ENCODE results near the gene THRB.

The THRB gene

DNA sequence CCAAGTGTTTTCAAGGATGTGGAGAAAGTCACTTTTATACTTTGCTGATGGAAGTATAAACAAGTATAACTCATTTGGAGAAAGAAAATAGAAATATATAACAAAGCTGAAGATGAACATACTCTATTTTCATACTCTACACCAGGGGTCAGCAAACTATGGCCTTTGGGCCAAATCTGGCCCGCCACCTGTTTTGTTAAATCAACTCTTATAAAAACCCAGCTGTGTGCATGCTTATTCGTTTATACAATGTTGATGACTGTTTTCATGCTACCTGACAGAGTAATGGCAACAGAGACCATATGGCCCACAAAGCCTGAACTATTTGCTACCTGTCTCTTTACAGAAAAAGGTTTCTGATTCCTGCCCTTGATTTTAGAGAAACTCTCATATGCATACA is 425.6 kb downstream of the THRB start:
- no peak for DNase-seq

DNA sequence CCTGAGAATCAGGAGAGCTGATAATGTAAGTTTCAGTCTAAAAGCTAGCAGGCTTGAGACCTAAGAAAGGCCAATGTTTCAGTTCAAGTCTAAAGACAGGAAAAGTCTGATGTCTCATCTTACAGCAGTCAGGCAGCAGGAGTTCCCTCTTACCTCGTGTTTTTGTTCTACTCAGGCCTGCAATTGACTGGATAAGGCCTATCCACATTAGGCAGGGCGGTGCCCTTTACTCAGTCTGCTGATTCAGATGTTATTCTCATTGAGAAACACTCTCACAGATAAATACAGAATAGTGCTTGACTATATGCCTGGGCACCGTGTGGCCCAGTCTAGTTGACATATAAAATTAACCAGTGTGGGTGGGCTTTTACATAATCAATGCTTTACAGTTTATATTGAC is 427.2 kb downstream of the THRB start:
- DNase-seq = no peak
